H9 (cell line): ENCODE data around the gene WDR88. TPM values are rescaled to one million over a fixed set of nuclear protein-coding genes. Genes with fewer than 3 reads are reported as not detected.
"Not testable (repeated sequence)": the region's sequence is repeated elsewhere in the genome, so short reads cannot be mapped to it uniquely, and the experiment has no call there.

Experiments
- DNase-seq: peaks from one replicate; pipeline ENCODE4 v3.0.0-alpha.2; 2017
- H2AFZ ChIP-seq: one replicate; pipeline ENCODE4 v1.6.1; 2013; ENCODE audit warnings: mild to moderate bottlenecking, low read length, control low read depth, moderate library complexity
- H2AK5ac ChIP-seq: 2 replicates; pipeline ENCODE4 v1.6.1; 2013; ENCODE audit warnings: low read length, control low read depth, mixed read lengths; ENCODE audit not compliant: insufficient read length
- H2BK120ac ChIP-seq: one replicate; pipeline ENCODE4 v1.6.1; 2013; ENCODE audit warnings: low read depth, mild to moderate bottlenecking, low read length, control low read depth, inconsistent platforms; ENCODE audit not compliant: poor library complexity, severe bottlenecking
- H2BK12ac ChIP-seq: 2 replicates; pipeline ENCODE4 v1.6.1; 2013; ENCODE audit warnings: low read length, control low read depth, mixed read lengths, low read depth; ENCODE audit not compliant: insufficient read length
- H2BK15ac ChIP-seq: 2 replicates; pipeline ENCODE4 v1.6.1; 2013; ENCODE audit warnings: low read depth, low read length, control low read depth
- H2BK20ac ChIP-seq: one replicate; pipeline ENCODE4 v1.6.1; 2013; ENCODE audit warnings: low read depth, mild to moderate bottlenecking, low read length, control low read depth, inconsistent platforms; ENCODE audit not compliant: poor library complexity, severe bottlenecking
- H2BK5ac ChIP-seq: 2 replicates; pipeline ENCODE4 v1.6.1; 2013; ENCODE audit warnings: low read length, control low read depth, mixed read lengths; ENCODE audit not compliant: insufficient read length
- H3K14ac ChIP-seq: 2 replicates; pipeline ENCODE4 v1.6.1; 2013; ENCODE audit warnings: low read length, control low read depth; ENCODE audit not compliant: insufficient read depth
- H3K18ac ChIP-seq: 2 replicates; pipeline ENCODE4 v1.6.1; 2013; ENCODE audit warnings: low read depth, mild to moderate bottlenecking, mixed read lengths, low read length, control low read depth; ENCODE audit not compliant: insufficient read length
- H3K23ac ChIP-seq: 2 replicates; pipeline ENCODE4 v1.6.1; 2013; ENCODE audit warnings: low read length, control low read depth, mixed read lengths, low read depth; ENCODE audit not compliant: insufficient read length
- H3K23me2 ChIP-seq: 2 replicates; pipeline ENCODE4 v1.6.1; 2013; ENCODE audit warnings: low read depth, mild to moderate bottlenecking, mixed read lengths, low read length, control low read depth; ENCODE audit not compliant: insufficient read length, poor library complexity, severe bottlenecking
- H3K27ac ChIP-seq: 2 replicates; pipeline ENCODE4 v1.5.1; 2013; ENCODE audit warnings: low read length, control low read depth, mixed read lengths, low read depth; ENCODE audit not compliant: insufficient read length
- H3K27me3 ChIP-seq: 2 replicates; pipeline ENCODE4 v1.6.1; 2013; ENCODE audit warnings: low read length, control low read depth, inconsistent platforms; ENCODE audit not compliant: insufficient read depth
- H3K4ac ChIP-seq: 2 replicates; pipeline ENCODE4 v1.6.1; 2013; ENCODE audit warnings: low read depth, mild to moderate bottlenecking, control low read depth, inconsistent platforms, low read length, moderate library complexity
- H3K4me1 ChIP-seq: 2 replicates; pipeline ENCODE4 v1.6.1; 2013; ENCODE audit warnings: low read length, control low read depth, inconsistent platforms; ENCODE audit not compliant: insufficient read depth
- H3K4me2 ChIP-seq: 2 replicates; pipeline ENCODE4 v1.6.1; 2013; ENCODE audit warnings: low read length, control low read depth, mixed read lengths; ENCODE audit not compliant: insufficient read length, insufficient read depth
- H3K56ac ChIP-seq: 2 replicates; pipeline ENCODE4 v1.6.1; 2013; ENCODE audit warnings: low read depth, mild to moderate bottlenecking, mixed read lengths, low read length, control low read depth; ENCODE audit not compliant: insufficient read length
- H3K79me1 ChIP-seq: 2 replicates; pipeline ENCODE4 v1.6.1; 2013; ENCODE audit warnings: low read depth, mild to moderate bottlenecking, moderate library complexity, low read length, control low read depth, inconsistent platforms; ENCODE audit not compliant: insufficient read depth, poor library complexity, severe bottlenecking
- H3K79me2 ChIP-seq: 2 replicates; pipeline ENCODE4 v1.6.1; 2013; ENCODE audit warnings: low read length, control low read depth, inconsistent platforms; ENCODE audit not compliant: insufficient read depth
- H3K9ac ChIP-seq: 2 replicates; pipeline ENCODE4 v1.6.1; 2013; ENCODE audit warnings: low read length, control low read depth, mixed read lengths; ENCODE audit not compliant: insufficient read length; ENCODE audit errors: extremely low read depth
- H3K9me3 ChIP-seq: one replicate; pipeline ENCODE4 v1.6.1; 2013; ENCODE audit warnings: low read depth, low read length, inconsistent platforms; ENCODE audit not compliant: control insufficient read depth
- H3T11ph ChIP-seq: one replicate; pipeline ENCODE4 v1.6.1; 2013; ENCODE audit warnings: mild to moderate bottlenecking, low read length, control low read depth, inconsistent platforms
- H4K20me1 ChIP-seq: one replicate; pipeline ENCODE4 v1.6.1; 2013; ENCODE audit not compliant: control insufficient read depth, insufficient read length, insufficient read depth
- H4K5ac ChIP-seq: 2 replicates; pipeline ENCODE4 v1.6.1; 2013; ENCODE audit warnings: low read depth, mild to moderate bottlenecking, mixed read lengths, low read length, control low read depth; ENCODE audit not compliant: insufficient read length
- H4K8ac ChIP-seq: replicated peaks from 2 replicates; pipeline ENCODE4 v1.6.1; 2013; ENCODE audit warnings: low read length, control low read depth, mixed read lengths, low read depth; ENCODE audit not compliant: insufficient read length
- H4K91ac ChIP-seq: 2 replicates; pipeline ENCODE4 v1.6.1; 2013; ENCODE audit warnings: low read depth, mild to moderate bottlenecking, moderate library complexity, mixed read lengths, low read length, control low read depth; ENCODE audit not compliant: insufficient read length
- H3K27ac Mint-ChIP-seq, 3 experiments: 2 replicates in 2 of 3; 3 replicates in 1 of 3; pipeline ENCODE4 v1.8.0; 2020 to 2021; ENCODE audit warnings: mixed read lengths in 3 of 3, mild to moderate bottlenecking in 1 of 3, moderate library complexity in 1 of 3
- H3K27me3 Mint-ChIP-seq: 2 replicates; pipeline ENCODE4 v1.8.0; 2021; ENCODE audit warnings: low read depth, mild to moderate bottlenecking, moderate library complexity, mixed read lengths
- H3K36me3 Mint-ChIP-seq, 3 experiments: 2 replicates in 2 of 3; 3 replicates in 1 of 3; pipeline ENCODE4 v1.8.0; 2020 to 2021; ENCODE audit warnings: low read depth in 3 of 3, mixed read lengths in 3 of 3; ENCODE audit not compliant: insufficient read depth in 1 of 3
- H3K4me1 Mint-ChIP-seq, 2 experiments: 2 replicates each; pipeline ENCODE4 v1.8.0; 2020; ENCODE audit warnings: mixed read lengths in 2 of 2
- H3K4me3 Mint-ChIP-seq, 2 experiments: 2 replicates in 1 of 2; 3 replicates in 1 of 2; pipeline ENCODE4 v1.8.0; 2020 to 2021; ENCODE audit warnings: mild to moderate bottlenecking in 2 of 2, mixed read lengths in 2 of 2, moderate library complexity in 1 of 2
- H3K9me3 Mint-ChIP-seq, 2 experiments: 2 replicates in 1 of 2; 3 replicates in 1 of 2; pipeline ENCODE4 v1.8.0; 2020; ENCODE audit warnings: mild to moderate bottlenecking in 2 of 2, mixed read lengths in 2 of 2, moderate library complexity in 1 of 2
- WGBS: extraction: QIAGEN DNeasy Blood & Tissue Kit; methylation state at CpG from one replicate; pipeline ENCODE4 v1.1.7; 2013; ENCODE audit warnings: missing lambda C conversion rate, low lambda C conversion rate, mixed read lengths; ENCODE audit not compliant: insufficient read length; ENCODE audit errors: extremely low coverage; 5-methylcytosine and 5-hydroxymethylcytosine counted together
- total RNA-seq: library from RNA; stranded (reverse); gene quantifications from 2 replicates; pipeline ENCODE4 v1.2.1, GENCODE V29; 2021
- TF ChIP-seq, protein P1 (sequence below): fragments of 200-600 bp; sonication (generic); conservative IDR thresholded peaks from 3 replicates; pipeline ENCODE4 v1.8.0; 2021; ENCODE audit warnings: antibody characterized with exemption, mild to moderate bottlenecking

WDR88 gene
- total RNA-seq, 1 experiment from 2014 or later, result not detected

- H2BK20ac ChIP-seq, result no peak overlapping the region
Observed at GRCh38 chr19:33221638-33222037, 89.7 kb downstream of the WDR88 start.

DNA sequence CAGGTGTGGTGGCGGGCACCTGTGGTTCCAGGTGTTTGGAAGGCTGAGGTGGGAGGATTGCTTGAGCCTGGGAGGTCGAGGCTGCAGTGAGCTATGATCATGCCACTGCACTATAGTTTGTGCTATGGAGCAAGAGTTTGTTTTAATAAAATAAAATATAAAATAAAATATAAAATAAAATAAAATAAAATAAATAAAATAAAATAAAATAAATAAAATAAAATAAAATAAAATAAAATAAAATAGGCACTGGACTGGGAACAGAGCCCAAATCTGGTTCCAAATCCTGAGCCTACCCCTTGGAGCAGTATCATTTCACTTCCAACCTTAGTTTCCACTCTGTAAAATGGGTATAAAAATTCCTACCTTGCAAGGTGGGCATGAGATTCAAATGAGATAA is 90.3 kb downstream of the WDR88 start:
- WGBS, result no CpG with 5 or more reads among the region's 2 CpGs
- H3K4me2 ChIP-seq, H4K20me1 ChIP-seq, H2BK20ac ChIP-seq, H3K4me1 ChIP-seq, H3T11ph ChIP-seq, H3K27ac Mint-ChIP-seq, H3K18ac ChIP-seq, H3K4me3 Mint-ChIP-seq, H3K9me3 ChIP-seq, H2BK15ac ChIP-seq, H3K79me1 ChIP-seq, H2BK120ac ChIP-seq, H3K23ac ChIP-seq, DNase-seq, H4K8ac ChIP-seq, H3K9ac ChIP-seq, H3K56ac ChIP-seq, H2AK5ac ChIP-seq, H4K5ac ChIP-seq, H3K9me3 Mint-ChIP-seq, H3K36me3 Mint-ChIP-seq, H3K4ac ChIP-seq, H2BK12ac ChIP-seq, H3K79me2 ChIP-seq, H3K23me2 ChIP-seq, H3K14ac ChIP-seq, H3K27ac ChIP-seq, H2AFZ ChIP-seq, H2BK5ac ChIP-seq, H4K91ac ChIP-seq: not testable (repeated sequence)
- H3K27me3 Mint-ChIP-seq, result peaks cover 45% of the 10 kb centered on the region
- H3K27me3 ChIP-seq, result peaks cover 17% of the 10 kb centered on the region; the same call in 1 of the 2 replicates
- peaks cover 5 to 13% of the 10 kb centered on the region in 2 experiments; a peak in 3 of 4 replicates for H3K4me1 Mint-ChIP-seq

More at GRCh38 chr19:33221638-33222037, 89.7 kb downstream of the WDR88 start:
- H3K27me3 ChIP-seq, result peaks cover 17% of the 10 kb centered on the region; the same call in 1 of the 2 replicates
- H3K9me3 ChIP-seq, result no peaks in the 10 kb centered on the region
- no peaks in the 10 kb centered on the region for H3K36me3 Mint-ChIP-seq
- no peak overlapping the region for H2BK5ac ChIP-seq
- H3K4me1 Mint-ChIP-seq, result peaks cover 5 to 13% of the 10 kb centered on the region in 2 experiments; a peak in 3 of 4 replicates
- H3K23me2 ChIP-seq, result peaks cover 7% of the 10 kb centered on the region
- H2AK5ac ChIP-seq, result no peak overlapping the region
- no peak overlapping the region for H2BK12ac ChIP-seq
- H3K4me3 Mint-ChIP-seq, result no peak overlapping the region
- H3K4ac ChIP-seq, result no peak overlapping the region
- no peak overlapping the region for H3K14ac ChIP-seq
- no peak overlapping the region for H2BK120ac ChIP-seq
- no peak overlapping the region for H4K5ac ChIP-seq
- H3K27ac ChIP-seq, result no peak overlapping the region
- no peak for DNase-seq
- H3K23ac ChIP-seq, result no peak overlapping the region
- no peaks in the 10 kb centered on the region for H3K79me2 ChIP-seq
- no peak overlapping the region for H3K4me2 ChIP-seq
- H3K4me1 ChIP-seq, result no peaks in the 10 kb centered on the region
- no peak overlapping the region for H3K9ac ChIP-seq
- no peak overlapping the region for H3K18ac ChIP-seq
- H3K27ac Mint-ChIP-seq, result no peak overlapping the region
- H4K20me1 ChIP-seq, result no peaks in the 10 kb centered on the region
- no peak overlapping the region for H4K91ac ChIP-seq
- no peak overlapping the region for H3K56ac ChIP-seq
- H2BK15ac ChIP-seq, result no peak overlapping the region
- no peak overlapping the region for H4K8ac ChIP-seq
- WGBS, result no CpG with 5 or more reads among the region's 6 CpGs
- H2AFZ ChIP-seq, result no peak overlapping the region
- no peaks in the 10 kb centered on the region for H3K79me1 ChIP-seq
- no peak overlapping the region for H3T11ph ChIP-seq
- peaks cover 41% of the 10 kb centered on the region for H3K27me3 Mint-ChIP-seq
- TF ChIP-seq, protein P1, sequence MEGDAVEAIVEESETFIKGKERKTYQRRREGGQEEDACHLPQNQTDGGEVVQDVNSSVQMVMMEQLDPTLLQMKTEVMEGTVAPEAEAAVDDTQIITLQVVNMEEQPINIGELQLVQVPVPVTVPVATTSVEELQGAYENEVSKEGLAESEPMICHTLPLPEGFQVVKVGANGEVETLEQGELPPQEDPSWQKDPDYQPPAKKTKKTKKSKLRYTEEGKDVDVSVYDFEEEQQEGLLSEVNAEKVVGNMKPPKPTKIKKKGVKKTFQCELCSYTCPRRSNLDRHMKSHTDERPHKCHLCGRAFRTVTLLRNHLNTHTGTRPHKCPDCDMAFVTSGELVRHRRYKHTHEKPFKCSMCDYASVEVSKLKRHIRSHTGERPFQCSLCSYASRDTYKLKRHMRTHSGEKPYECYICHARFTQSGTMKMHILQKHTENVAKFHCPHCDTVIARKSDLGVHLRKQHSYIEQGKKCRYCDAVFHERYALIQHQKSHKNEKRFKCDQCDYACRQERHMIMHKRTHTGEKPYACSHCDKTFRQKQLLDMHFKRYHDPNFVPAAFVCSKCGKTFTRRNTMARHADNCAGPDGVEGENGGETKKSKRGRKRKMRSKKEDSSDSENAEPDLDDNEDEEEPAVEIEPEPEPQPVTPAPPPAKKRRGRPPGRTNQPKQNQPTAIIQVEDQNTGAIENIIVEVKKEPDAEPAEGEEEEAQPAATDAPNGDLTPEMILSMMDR, result no peak
- peaks cover 2 to 3% of the 10 kb centered on the region in 2 experiments; a peak in 3 of 5 replicates for H3K9me3 Mint-ChIP-seq
